HG02610 (cell line): ENCODE data around the gene RAB3IP.
A peak's percentile ranks its signal among the peaks of the same experiment; 100 is the strongest.
"Not testable (repeated sequence)": the region's sequence is repeated elsewhere in the genome, so short reads cannot be mapped to it uniquely, and the experiment has no call there.

ENCODE experiments used
- ATAC-seq: cut with Tn5 transposase; IDR thresholded peaks from one replicate; pipeline ENCODE4 v1.9.1; 2021; ENCODE audit warnings: mild to moderate bottlenecking, moderate library complexity; ENCODE audit not compliant: unreplicated experiment

The RAB3IP gene

DNA sequence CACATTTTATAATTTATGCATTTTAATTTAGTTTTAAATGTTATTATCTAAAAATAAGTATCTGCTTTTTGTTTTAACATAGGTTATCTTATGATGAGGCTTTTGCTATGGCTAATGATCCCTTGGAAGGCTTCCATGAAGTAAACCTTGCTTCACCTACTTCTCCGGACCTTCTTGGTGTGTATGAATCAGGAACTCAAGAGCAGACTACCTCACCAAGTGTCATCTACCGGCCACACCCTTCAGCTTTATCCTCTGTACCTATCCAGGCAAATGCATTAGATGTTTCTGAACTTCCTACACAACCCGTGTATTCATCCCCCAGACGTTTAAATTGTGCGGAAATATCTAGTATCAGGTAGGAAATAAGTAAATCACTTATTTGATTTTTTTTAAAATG lies 16.6 kb downstream of the RAB3IP start:
- no peak for ATAC-seq

DNA sequence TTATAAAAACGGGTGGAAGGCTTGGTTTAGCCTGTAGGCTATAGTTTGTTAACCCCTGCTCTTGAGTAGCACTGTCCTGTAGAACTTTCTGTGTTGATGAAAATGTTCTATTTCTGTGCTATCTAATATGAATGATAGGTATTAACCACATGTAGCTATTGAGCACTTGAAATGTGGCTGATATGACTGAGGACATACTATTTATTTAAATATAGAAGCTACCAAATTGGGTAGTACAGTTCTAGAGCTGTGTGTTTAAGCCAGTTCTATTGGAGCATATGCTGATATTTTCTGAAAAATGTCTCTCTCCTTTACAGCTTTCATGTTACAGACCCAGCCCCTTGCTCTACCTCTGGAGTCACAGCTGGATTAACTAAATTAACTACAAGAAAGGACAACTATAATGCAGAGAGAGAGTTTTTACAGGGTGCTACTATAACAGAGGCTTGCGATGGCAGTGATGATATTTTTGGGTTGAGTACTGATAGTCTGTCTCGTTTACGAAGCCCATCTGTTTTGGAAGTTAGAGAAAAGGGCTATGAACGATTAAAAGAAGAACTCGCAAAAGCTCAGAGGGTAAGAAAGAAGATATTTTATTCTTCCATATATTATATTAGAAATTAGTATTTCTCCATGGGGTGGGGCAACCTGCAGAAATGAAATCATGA lies 17.6 kb downstream of the RAB3IP start:
- ATAC-seq, result no peak

DNA sequence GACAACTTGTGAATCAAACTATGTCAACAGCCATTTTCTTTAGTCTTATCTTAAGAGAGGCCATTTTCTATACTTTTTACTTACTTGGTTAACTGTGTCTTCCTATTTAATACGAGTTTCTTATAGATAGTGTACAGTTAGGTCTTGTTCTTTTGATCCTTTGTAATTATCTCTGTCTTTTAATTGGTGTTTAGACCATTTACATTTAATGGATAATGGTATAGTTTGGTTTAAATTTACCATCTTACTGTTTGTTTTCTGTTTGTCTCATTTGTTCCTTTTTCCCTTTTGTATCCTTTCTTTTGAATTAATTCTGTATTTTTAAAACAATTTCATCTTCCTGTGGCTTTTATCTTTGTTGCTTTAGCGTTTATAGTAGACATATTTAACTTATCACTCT lies 19.4 kb downstream of the RAB3IP start:
- ATAC-seq, result no peak

DNA sequence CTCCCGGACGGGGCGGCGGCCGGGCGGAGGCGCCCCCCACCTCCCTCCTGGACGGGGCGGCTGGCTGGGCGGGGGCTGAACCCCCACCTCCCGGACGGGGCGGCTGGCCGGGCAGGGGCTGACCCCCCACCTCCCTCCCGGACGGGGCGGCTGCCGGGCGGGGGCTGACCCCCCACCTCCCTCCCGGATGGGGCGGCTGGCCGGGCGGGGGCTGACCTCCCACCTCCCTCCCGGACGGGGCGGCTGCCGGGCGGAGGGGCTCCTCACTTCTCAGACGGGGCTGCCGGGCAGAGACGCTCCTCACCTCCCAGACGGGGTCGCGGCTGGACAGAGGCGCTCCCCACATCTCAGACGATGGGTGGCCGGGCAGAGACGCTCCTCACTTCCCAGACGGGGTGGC lies 20.9 kb downstream of the RAB3IP start:
- not testable (repeated sequence) for ATAC-seq

DNA sequence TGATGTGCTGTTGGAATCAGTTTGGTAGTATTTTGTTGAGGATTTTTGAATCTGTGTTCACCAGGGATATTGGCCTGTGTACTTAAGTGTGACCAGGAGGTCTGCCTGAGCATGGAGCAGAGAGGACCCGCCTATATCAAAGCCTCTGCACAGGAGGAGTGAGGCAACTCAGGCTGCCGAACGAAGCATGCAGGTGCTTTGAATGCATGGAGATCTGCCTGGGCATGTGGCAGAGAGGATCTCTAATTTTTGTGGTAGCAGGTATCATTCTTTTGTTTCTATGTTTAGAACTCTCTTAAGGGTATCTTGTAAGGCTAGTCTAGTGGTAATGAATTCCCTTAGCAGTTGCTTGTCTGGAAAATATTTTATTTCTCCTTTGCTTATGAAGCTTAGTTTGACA lies 26.9 kb downstream of the RAB3IP start:
- no peak for ATAC-seq

DNA sequence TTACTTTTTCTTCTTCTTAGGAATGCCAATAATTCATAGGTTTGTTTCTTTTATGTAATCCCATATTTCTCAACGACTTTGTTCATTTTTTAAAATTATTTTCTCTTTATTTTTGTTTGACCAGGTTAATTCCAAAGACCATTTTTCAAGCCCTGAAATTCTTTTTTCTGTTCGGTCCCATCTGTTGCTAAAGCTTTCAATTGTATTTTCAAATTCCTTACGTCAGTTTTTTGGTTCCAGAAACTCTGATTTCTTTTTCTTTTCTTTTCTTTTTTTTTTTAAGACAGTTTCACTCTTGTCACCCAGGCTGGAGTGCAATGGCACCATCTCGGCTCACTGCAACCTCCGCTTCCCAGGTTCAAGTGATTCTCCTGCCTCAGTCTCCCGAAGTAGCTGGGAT lies 27.6 kb downstream of the RAB3IP start:
- no peak for ATAC-seq

DNA sequence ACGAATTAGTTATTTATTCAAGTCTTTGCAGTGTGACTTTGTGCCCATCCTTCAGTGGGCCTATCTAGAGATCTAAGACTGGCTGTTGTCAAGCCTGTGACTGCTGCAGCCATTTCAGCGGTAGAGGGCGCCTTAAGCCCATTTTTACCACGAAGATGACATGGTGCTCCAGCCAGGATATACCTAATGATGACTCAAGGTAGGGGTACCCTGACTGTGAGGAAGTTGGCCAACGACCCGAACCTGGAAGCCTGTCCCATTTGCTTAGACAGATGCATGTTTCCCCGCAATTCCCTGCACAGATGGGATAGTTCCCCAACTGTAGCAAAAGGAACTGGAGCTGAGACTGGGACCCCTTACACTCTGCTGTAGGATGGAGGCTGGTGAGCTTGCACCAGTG lies 41.3 kb downstream of the RAB3IP start:
- no peak for ATAC-seq

DNA sequence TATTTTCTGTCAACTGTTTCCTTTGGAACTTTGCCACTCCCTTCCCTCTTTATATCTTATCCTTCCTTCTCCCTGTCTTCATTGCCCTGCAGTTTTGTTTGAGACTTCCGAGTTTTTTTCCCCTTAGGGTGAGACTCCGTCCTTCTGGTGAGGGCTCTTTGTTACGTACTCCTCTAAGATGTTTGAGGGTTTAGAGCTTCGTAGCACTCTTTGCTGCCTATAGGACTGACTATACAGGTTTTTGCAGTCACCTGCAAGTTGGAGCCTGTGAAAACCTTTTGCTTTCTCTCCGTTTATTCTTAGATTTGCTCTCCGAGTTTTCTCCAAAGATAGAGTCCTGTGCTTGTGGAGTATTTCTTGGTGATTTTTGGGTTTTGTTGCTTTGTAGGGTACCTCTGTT lies 44.7 kb downstream of the RAB3IP start:
- ATAC-seq, result no peak

DNA sequence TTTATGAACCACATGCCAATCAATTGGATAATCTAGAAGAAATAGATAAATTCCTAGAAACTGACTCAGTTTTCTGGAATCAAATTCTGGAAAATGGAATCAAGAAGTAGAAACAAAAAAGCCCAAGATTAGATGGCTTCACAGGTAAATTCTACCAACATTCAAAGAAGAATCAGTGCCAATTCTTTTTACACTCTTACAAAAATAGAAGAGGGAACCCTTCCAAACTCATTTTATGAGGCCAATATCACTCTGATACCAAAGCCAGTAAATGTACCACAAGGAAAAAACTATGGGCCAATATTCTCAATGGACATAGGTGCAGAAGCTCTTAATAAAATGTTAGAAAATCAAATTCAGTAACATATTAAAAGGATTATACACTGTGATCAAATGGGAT lies 50.7 kb downstream of the RAB3IP start:
- no peak for ATAC-seq

DNA sequence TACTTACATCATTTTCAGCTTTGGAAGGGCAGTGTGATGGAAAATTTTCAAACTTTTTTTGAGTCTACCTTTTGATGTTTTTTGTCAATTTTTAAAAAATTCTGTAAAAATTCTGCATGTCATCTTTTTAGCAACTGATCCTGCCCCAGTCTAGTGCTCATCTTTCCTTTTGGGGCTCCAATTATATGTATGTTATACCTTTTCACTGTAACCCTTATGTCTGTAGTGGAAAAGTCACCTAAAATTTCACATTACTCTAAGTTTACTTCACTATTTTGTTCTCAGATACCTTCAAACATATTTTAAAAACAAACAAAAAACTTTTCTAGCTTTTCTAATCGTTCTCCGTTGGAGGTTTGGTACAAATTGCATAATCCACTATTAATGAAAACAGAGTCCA lies 53.9 kb downstream of the RAB3IP start:
- no peak for ATAC-seq

DNA sequence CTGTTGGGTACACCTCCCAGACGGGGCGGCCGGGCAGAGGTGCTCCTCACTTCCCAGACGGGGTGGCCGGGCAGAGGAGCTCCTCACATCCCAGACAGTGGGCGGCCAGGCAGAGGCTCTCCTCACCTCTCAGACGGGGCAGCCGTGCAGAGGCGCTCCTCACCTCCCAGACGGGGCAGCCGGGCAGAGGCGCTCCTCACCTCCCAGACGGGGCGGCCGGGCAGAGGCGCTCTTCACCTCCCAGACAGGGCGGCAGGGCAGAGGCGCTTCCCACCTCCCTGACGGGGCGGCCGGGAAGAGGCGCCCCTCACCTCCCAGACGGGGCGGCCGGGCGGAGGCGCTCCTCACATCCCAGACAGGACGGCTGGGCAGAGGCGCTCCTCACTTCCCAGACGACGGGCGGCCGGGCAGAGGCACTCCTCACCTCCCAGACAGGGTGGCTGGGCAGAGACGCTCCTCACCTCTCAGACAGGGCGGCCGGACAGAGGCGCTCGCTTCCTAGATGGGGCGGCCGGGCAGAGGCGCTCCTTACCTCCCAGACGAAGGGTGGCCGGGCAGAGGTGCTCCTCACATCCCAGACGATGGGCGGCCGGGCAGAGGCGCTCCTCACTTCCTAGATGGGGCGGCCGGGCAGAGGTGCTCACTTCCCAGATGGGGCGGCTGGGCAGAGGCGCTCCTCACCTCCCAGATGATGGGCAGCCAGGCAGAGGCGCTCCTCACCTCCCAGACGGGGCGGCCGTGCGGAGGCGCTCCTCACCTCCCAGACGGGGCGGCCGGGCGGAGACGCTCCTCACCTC lies 68.6 kb downstream of the RAB3IP start:
- ATAC-seq, result not testable (repeated sequence)

DNA sequence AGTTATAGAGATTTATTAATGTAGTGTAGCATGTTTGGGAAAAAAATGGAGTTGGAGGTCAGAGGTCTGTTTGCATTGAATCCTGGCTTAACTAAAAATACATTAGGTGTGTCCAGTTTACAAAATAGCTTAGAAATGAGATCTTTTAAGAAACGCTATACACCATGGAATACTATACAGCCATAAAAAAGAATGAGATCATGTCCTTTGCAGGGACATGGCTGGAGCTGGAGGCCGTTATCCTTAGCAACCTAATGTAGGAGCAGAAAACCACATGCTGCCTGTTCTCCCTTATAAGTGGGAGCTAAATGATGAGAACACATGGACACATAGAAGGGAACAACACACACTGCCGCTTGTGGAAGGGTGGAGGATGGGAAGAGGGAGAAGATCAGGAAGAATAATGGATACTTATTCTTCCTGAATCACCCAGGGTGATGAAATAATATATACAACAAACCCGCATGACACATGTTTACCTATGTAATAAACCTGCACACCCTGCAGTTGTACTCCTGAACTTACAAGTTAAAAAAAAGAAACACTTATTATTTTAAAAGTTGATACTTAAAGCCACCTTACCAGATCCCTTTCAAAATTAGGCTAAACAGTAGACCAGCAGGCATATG lies 72.3 kb downstream of the RAB3IP start:
- no peak for ATAC-seq

DNA sequence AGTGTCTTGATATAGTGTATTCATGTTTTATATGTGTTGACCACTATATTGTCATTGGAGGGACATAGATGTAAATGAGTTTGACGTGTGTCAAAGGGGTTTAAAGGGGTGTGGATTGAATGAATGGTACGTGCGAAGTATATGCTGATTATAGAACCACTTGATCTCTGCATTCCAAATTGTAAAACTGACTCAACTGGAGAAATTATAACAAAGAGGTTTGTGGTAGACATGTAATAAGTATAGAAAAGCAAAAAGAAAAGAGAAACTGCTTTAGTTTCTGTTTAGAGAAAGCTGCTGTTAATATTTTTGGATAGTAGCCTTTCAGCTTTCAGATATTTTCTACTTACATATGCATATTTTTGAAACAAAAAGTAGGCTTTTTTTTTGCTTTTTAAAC lies 77.4 kb downstream of the RAB3IP start:
- peak; percentile 84 for ATAC-seq

DNA sequence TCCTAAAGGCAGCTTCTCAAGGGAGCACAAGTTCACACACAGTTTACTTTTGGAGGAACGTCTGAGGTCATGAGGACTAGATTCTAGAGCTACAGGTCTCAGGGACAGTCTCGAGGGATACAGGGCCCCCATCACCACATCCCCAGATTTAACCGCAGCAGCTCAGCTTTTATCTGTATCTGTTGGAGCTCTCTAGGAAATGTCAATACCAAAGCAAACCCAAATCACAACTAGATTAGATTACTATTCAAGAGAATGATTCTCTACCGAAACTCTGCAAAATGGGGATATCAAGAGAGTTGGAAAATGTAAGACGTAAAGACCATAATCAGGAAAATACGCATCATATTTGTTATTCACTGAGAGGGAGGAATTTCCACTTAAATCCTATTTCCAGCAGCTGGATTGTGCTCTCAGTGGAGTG lies 82.4 kb downstream of the RAB3IP start:
- no peak for ATAC-seq

DNA sequence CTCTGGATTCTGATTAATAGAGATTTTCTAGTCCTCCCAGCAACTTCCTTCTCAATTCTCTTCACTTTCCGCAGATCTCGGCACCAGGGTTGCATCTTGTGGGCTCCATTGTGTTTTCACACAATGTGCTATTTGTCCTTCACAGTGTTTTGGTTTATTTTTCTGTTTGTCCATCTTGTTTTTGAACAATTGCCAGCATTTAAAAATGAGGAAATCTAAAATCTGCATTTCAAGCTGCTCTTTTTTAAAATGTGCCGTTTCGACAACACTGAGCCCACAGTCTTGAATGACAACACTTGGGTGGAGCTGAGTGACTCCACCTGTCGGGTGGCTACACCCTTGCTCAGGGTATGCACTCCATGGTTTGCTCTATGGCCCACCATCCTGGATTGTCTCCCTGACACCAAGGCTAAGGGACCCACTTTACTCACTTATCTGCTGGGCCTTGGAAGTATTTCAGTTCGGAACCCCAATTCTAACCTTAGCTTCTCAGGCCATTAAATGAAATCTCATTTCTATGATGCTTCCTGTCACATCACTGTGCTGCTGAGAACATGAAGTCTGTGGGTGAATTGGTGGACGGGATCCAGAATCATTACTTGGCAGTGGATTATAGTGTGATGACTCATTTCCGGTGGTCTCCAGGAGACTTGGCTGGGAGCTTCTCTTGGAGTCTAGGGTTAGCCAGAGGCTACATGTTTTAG lies 82.9 kb downstream of the RAB3IP start:
- no peak for ATAC-seq

DNA sequence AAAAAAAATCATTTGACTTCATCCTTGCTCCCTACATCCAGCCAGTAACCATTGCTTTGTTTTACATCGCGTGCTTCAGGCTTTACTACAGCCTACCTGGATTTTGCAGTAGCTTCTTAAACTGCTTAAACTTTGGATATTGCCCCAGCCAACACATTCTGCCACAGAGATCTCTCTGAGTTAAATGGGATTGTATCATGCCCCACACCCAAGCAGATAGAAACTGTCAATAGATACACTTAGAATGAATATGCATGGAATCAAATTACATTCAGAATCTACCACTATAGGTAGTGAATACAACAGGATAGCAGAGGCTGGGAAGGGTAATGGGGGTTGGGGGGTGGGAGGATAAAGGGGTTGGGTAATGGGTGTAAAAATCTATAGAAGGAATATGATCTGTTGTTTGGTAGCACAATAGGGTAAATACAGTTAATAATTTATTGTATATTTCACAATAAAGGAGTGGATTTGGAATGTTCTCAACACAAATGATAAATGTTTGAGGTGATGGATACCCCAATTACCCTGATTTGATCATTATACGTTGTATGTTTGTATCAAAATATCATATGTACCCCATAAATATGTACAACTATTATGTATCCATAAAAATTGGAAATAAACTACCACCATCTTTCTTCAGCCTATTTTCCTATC lies 83.7 kb downstream of the RAB3IP start:
- no peak for ATAC-seq

DNA sequence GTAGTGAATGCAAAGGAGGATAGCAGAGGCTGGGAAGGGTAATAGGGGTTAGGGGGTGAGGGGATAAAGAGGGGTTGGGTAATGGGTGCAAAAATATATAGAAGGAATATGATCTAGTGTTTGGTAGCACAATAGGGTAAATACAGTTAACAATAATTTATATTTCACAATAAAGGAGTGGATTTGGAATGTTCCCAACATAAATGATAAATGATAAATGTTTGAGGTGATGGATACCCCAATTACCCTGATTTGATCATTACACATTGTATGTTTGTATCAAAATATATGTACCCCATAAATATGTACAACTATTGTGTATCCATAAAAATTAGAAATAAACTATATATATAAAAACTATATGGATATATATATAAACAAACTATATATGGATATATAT lies 85.4 kb downstream of the RAB3IP start:
- ATAC-seq, result no peak

DNA sequence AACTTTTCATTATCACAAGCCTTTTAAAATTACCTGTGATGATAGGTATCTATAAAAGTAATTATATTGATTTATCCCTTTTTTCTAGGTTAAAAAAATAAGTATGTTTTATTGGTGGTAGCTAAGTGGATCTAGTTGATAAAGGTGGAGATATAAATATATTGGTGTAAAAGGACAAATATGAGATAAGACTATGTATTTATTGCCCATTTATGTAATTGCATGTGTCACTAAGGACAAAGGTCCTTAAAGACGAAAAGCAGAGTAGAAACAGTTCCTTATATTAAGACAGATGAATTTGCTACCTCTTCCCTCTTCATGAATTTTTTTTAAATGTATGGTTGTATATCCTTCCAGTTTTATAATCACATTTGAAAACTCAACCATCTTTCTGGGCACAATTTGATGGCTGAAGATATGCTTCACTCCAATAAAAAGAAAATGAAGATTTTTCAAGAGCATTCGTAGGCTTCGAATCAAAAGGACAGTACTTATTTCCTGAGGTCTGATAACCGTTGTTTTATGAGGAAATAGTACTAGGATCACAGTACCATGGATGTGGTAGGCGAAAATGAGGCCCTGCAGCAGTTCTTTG lies 86.4 kb downstream of the RAB3IP start, which contains the start of gene MYRFL:
MYRFL (plus strand) TSS at position 262 of the 595 bp plus-strand sequence; CDS start at position 553, 291 bp downstream.
- no peak for ATAC-seq

DNA sequence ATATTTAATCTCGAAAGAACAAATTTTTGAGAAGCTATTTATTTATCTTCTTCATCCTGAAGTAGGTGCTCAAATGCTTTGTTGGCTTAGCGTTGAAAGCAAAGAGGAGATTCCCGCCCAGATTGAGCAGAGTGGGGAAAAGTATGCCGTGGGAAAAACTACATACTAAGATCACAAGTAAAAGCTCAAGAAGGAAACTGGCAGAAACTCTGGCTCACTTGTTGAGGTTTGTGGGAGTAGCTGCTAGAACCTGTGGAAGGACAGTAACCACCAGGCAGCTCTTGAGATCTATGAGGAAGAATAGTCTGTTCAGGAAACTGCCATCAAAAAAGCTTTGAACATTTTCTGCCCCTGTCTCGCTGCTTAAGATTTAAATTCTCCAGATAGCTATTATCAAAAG lies 90.2 kb downstream of the RAB3IP start:
- ATAC-seq, result no peak

DNA sequence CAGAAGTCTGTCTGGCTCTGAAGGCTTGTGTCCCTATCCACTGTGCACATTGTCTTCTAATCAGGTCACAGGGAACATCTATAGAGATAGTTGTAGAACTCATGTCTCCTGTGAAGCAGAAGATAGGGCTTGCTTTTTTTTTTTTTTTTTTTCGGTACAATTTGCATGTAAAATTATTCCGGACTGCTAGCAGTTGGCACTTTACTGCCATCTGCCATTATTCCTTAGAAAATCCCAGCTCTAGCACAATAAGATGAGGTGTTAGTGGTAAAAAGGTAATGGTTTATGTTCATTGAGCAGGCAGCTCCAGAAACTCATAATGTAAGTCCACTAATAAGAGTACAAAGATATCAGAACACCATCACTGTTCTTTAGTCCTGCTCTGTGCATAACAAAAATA lies 95.0 kb downstream of the RAB3IP start:
- no peak for ATAC-seq
